Thyroid gland (tissue), 4 donors: ENCODE results near the gene ATP6V1A.

Source experiments
- POLR2A ChIP-seq, 2 donors: fragments of 450-650 bp; IDR thresholded peaks; one replicate each; pipeline ENCODE4 v1.6.1; 2017; ENCODE audit warnings: antibody characterized with exemption in 2 of 2, mild to moderate bottlenecking in 2 of 2, moderate library complexity in 1 of 2
- TF ChIP-seq, protein P1 (sequence below), 6 experiments: fragments of 200-600 bp in 3 of 6; fragments of 450-650 bp in 3 of 6; sonication (generic) in 3 of 6; IDR thresholded peaks; one replicate each; pipeline ENCODE4 v1.5.1; 2016 to 2019; ENCODE audit warnings: antibody characterized with exemption in 6 of 6, mild to moderate bottlenecking in 2 of 6, inconsistent platforms in 1 of 6, moderate library complexity in 1 of 6

DNA sequence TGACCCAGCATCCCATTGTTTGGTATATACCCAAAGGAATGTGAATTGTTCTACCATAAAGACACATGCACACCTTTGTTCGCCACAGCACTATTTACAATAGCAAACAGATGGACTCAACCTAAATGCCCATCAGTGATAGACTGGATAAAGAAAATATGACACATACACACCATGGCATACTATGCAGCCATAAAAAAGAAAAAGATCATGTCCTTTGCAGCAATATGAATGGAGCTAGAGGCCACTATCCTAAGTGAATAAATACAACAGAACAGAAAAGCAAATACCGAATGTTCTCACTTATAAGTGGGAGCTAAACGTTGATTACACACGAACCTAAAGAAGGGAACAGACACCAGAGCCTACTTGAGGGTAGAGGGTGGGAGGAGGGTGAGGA lies 39.0 kb upstream of the ATP6V1A start:
- TF ChIP-seq, protein P1, sequence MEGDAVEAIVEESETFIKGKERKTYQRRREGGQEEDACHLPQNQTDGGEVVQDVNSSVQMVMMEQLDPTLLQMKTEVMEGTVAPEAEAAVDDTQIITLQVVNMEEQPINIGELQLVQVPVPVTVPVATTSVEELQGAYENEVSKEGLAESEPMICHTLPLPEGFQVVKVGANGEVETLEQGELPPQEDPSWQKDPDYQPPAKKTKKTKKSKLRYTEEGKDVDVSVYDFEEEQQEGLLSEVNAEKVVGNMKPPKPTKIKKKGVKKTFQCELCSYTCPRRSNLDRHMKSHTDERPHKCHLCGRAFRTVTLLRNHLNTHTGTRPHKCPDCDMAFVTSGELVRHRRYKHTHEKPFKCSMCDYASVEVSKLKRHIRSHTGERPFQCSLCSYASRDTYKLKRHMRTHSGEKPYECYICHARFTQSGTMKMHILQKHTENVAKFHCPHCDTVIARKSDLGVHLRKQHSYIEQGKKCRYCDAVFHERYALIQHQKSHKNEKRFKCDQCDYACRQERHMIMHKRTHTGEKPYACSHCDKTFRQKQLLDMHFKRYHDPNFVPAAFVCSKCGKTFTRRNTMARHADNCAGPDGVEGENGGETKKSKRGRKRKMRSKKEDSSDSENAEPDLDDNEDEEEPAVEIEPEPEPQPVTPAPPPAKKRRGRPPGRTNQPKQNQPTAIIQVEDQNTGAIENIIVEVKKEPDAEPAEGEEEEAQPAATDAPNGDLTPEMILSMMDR (IDR thresholded peaks at IDR 0.05) = no peak
- TF ChIP-seq POLR2A (IDR thresholded peaks at IDR 0.05) = no peak
